GM18520 (cell line): Measurements from ENCODE around the gene GABRB2.
A peak's percentile ranks its signal among the peaks of the same experiment; 100 is the strongest.
"Not testable (repeated sequence)": the region's sequence is repeated elsewhere in the genome, so short reads cannot be mapped to it uniquely, and the experiment has no call there.

Experiments used
- ATAC-seq: cut with Tn5 transposase; IDR thresholded peaks from one replicate; pipeline ENCODE4 v1.9.1; 2021; ENCODE audit not compliant: unreplicated experiment

The GABRB2 gene

GRCh38 chr5:161546470-161547301 is at the start of gene GABRB2:
Gene GABRB2, minus strand, starts transcription at chr5:161546725. Its CDS starts 82 bp downstream, at chr5:161546643.
- ATAC-seq: peak; percentile 63

GRCh38 chr5:161585798-161586197 is 39.3 kb upstream of the GABRB2 start:
- ATAC-seq: no peak

GRCh38 chr5:161580621-161581020 is 34.1 kb upstream of the GABRB2 start:
- no peak for ATAC-seq

- no peak for ATAC-seq
These were observed 26.4 kb upstream of the GABRB2 start for GRCh38 chr5:161572914-161573313.

GRCh38 chr5:161566081-161566480 is 19.6 kb upstream of the GABRB2 start:
- no peak for ATAC-seq

GRCh38 chr5:161562446-161562845 is 15.9 kb upstream of the GABRB2 start:
- no peak for ATAC-seq

- ATAC-seq: no peak
These were observed 2.6 kb upstream of the GABRB2 start for GRCh38 chr5:161549106-161549505.

GRCh38 chr5:161548487-161549094 is 2.1 kb upstream of the GABRB2 start:
- ATAC-seq: no peak

GRCh38 chr5:161547738-161548486 is 1.4 kb upstream of the GABRB2 start:
- no peak for ATAC-seq

- ATAC-seq: no peak
These were observed 847 bp upstream of the GABRB2 start for GRCh38 chr5:161547406-161547737.

- ATAC-seq: no peak
These were observed 443 bp downstream of the GABRB2 start for GRCh38 chr5:161546095-161546469.

GRCh38 chr5:161545344-161546094 is 1.0 kb downstream of the GABRB2 start:
- no peak for ATAC-seq

GRCh38 chr5:161544350-161544765 is 2.2 kb downstream of the GABRB2 start:
- ATAC-seq: peak; percentile 47

- no peak for ATAC-seq
These were observed 7.5 kb downstream of the GABRB2 start for GRCh38 chr5:161539016-161539415.

GRCh38 chr5:161535762-161536161 is 10.8 kb downstream of the GABRB2 start:
- ATAC-seq: no peak

- no peak for ATAC-seq
These were observed 15.8 kb downstream of the GABRB2 start for GRCh38 chr5:161530700-161531099.

GRCh38 chr5:161513942-161514341 is 32.6 kb downstream of the GABRB2 start:
- ATAC-seq: no peak

GRCh38 chr5:161507591-161507990 is 38.9 kb downstream of the GABRB2 start:
- no peak for ATAC-seq

- ATAC-seq: not testable (repeated sequence)
These were observed 41.4 kb downstream of the GABRB2 start for GRCh38 chr5:161505160-161505559.

- no peak for ATAC-seq
These were observed 48.0 kb downstream of the GABRB2 start for GRCh38 chr5:161498531-161498930.

GRCh38 chr5:161483721-161484120 is 62.8 kb downstream of the GABRB2 start:
- no peak for ATAC-seq
